ENCODE measurements around the gene ZNF609. TPM values are rescaled to one million over a fixed set of nuclear protein-coding genes. Genes with fewer than 3 reads are reported as not detected.

ZNF609 gene
- total RNA-seq, 1 donor from 2014 or later = 75.3 TPM

GRCh38 chr15:64548235-64548634 is 87.9 kb downstream of the ZNF609 start:
- Mint-ChIP-seq H3K27me3 (no peaks in the 10 kb centered on the region), H3K4me3 (ENCODE audit: low read depth) (no peak overlapping the region), H3K36me3 (ENCODE audit: insufficient read depth) (peaks cover 6% of the 10 kb centered on the region), H3K9me3 (ENCODE audit: low read depth) (no peaks in the 10 kb centered on the region), H3K4me1 (ENCODE audit: low read depth) (peaks cover 18% of the 10 kb centered on the region), H3K27ac (no peak overlapping the region)
- no peak for DNase-seq (ENCODE audit: low spot score, unreplicated experiment)
- TF ChIP-seq CTCF (IDR thresholded peaks at IDR 0.05; ENCODE audit: unreplicated experiment) = no peak

- no peak for DNase-seq (ENCODE audit: low spot score, unreplicated experiment)
- no peaks in the 10 kb centered on the region for H3K9me3 Mint-ChIP-seq (ENCODE audit: low read depth)
- H3K4me1 Mint-ChIP-seq (ENCODE audit: low read depth) = peaks cover 10% of the 10 kb centered on the region
- H3K36me3 Mint-ChIP-seq (ENCODE audit: insufficient read depth) = peaks cover 7% of the 10 kb centered on the region
- TF ChIP-seq CTCF (IDR thresholded peaks at IDR 0.05; ENCODE audit: unreplicated experiment) = no peak
- H3K27me3 Mint-ChIP-seq = no peaks in the 10 kb centered on the region
- H3K27ac Mint-ChIP-seq = peak overlapping the region; percentile 24
- no peak overlapping the region for H3K4me3 Mint-ChIP-seq (ENCODE audit: low read depth)
Observed at GRCh38 chr15:64549860-64550259, 89.5 kb downstream of the ZNF609 start.

GRCh38 chr15:64552281-64552948 is 92.0 kb downstream of the ZNF609 start:
- H3K36me3 Mint-ChIP-seq (ENCODE audit: insufficient read depth) = peaks cover 4% of the 10 kb centered on the region
- H3K4me3 Mint-ChIP-seq (ENCODE audit: low read depth) = no peak overlapping the region
- no peak for TF ChIP-seq CTCF (IDR thresholded peaks at IDR 0.05; ENCODE audit: unreplicated experiment)
- DNase-seq (ENCODE audit: low spot score, unreplicated experiment) = no peak
- H3K9me3 Mint-ChIP-seq (ENCODE audit: low read depth) = peaks cover 2% of the 10 kb centered on the region
- H3K27me3 Mint-ChIP-seq = no peaks in the 10 kb centered on the region
- peak overlapping the region; percentile 80 for H3K27ac Mint-ChIP-seq
- peaks cover 7% of the 10 kb centered on the region for H3K4me1 Mint-ChIP-seq (ENCODE audit: low read depth)

GRCh38 chr15:64558460-64559179 is 98.2 kb downstream of the ZNF609 start:
- peaks cover 6% of the 10 kb centered on the region for H3K36me3 Mint-ChIP-seq (ENCODE audit: insufficient read depth)
- peak overlapping the region; percentile 86 for H3K27ac Mint-ChIP-seq
- peaks cover 9% of the 10 kb centered on the region for H3K4me1 Mint-ChIP-seq (ENCODE audit: low read depth)
- H3K27me3 Mint-ChIP-seq = no peaks in the 10 kb centered on the region
- peaks cover 3% of the 10 kb centered on the region for H3K9me3 Mint-ChIP-seq (ENCODE audit: low read depth)
- DNase-seq (ENCODE audit: low spot score, unreplicated experiment) = no peak
- no peak overlapping the region for H3K4me3 Mint-ChIP-seq (ENCODE audit: low read depth)
- no peak for TF ChIP-seq CTCF (IDR thresholded peaks at IDR 0.05; ENCODE audit: unreplicated experiment)

GRCh38 chr15:64559243-64559642 is 98.9 kb downstream of the ZNF609 start:
- Mint-ChIP-seq H3K4me3 (ENCODE audit: low read depth) (no peak overlapping the region), H3K9me3 (ENCODE audit: low read depth) (peaks cover 3% of the 10 kb centered on the region), H3K27me3 (no peaks in the 10 kb centered on the region)

More at GRCh38 chr15:64559243-64559642, 98.9 kb downstream of the ZNF609 start:
- Mint-ChIP-seq H3K27ac (peak overlapping the region; percentile 86), H3K36me3 (ENCODE audit: insufficient read depth) (peaks cover 6% of the 10 kb centered on the region), H3K4me1 (ENCODE audit: low read depth) (peaks cover 9% of the 10 kb centered on the region)
- DNase-seq (ENCODE audit: low spot score, unreplicated experiment) = no peak
- no peak for TF ChIP-seq CTCF (IDR thresholded peaks at IDR 0.05; ENCODE audit: unreplicated experiment)

Measured in progenitor cell of endocrine pancreas (in vitro differentiated cells).